NCI-H460 (cell line): Measurements from ENCODE around the gene PPT2. TPM values are rescaled to one million over a fixed set of nuclear protein-coding genes. Genes with fewer than 3 reads are reported as not detected.
A peak's percentile ranks its signal among the peaks of the same experiment; 100 is the strongest.
"Not testable (repeated sequence)": the region's sequence is repeated elsewhere in the genome, so short reads cannot be mapped to it uniquely, and the experiment has no call there.

Experiments
- DNase-seq: peaks from one replicate; pipeline ENCODE4 v3.0.0-alpha.2; 2016; ENCODE audit warnings: low read depth; ENCODE audit errors: extremely low read depth
- total RNA-seq: library from RNA; depleted of rRNA; stranded (reverse); fragments of >200 nt; shearing (Covaris generic); gene quantifications from 2 replicates; pipeline ENCODE4 v1.2.3, GENCODE V29; 2014

PPT2 gene
- total RNA-seq, 1 experiment from 2014 or later = 29.5 TPM

GRCh38 chr6:32187725-32188380 is 33.9 kb downstream of the PPT2 start:
- not testable (repeated sequence) for DNase-seq

GRCh38 chr6:32188381-32189068 is 34.6 kb downstream of the PPT2 start:
- DNase-seq = no peak

GRCh38 chr6:32189069-32189741 is 35.3 kb downstream of the PPT2 start:
- no peak for DNase-seq

- DNase-seq = no peak
Measured at GRCh38 chr6:32189742-32190053, 35.8 kb downstream of the PPT2 start.

GRCh38 chr6:32190054-32190851 is 36.3 kb downstream of the PPT2 start, which contains the start of gene PBX2:
Gene PBX2 (minus strand): TSS chr6:32190202. CDS start chr6:32189915, 287 bp downstream.
- DNase-seq = peak; percentile 71

- no peak for DNase-seq
Measured at GRCh38 chr6:32190911-32191677, 37.2 kb downstream of the PPT2 start.

GRCh38 chr6:32191696-32192607 is 38.0 kb downstream of the PPT2 start:
- no peak for DNase-seq

GRCh38 chr6:32192608-32193039 is 38.7 kb downstream of the PPT2 start, which contains the start of gene GPSM3:
Gene GPSM3 (minus strand): TSS chr6:32192643. CDS start chr6:32192513, 130 bp downstream.
- no peak for DNase-seq

GRCh38 chr6:32193096-32193495 is 39.2 kb downstream of the PPT2 start:
- DNase-seq = not testable (repeated sequence)

- DNase-seq = no peak
Measured at GRCh38 chr6:32194388-32194787, 40.4 kb downstream of the PPT2 start.

- DNase-seq = peak; percentile 27
Measured at GRCh38 chr6:32194825-32195651, 41.1 kb downstream of the PPT2 start.

GRCh38 chr6:32195652-32195901 is 41.6 kb downstream of the PPT2 start:
- peak; percentile 99 for DNase-seq

GRCh38 chr6:32195902-32196681 is 42.2 kb downstream of the PPT2 start:
- peak; percentile 73 for DNase-seq

GRCh38 chr6:32196682-32197616 is 43.0 kb downstream of the PPT2 start:
- DNase-seq = no peak

GRCh38 chr6:32198345-32198696 is 44.4 kb downstream of the PPT2 start:
- no peak for DNase-seq

GRCh38 chr6:32198866-32199265 is 44.9 kb downstream of the PPT2 start:
- no peak for DNase-seq
